BJ (cell line): ENCODE measurements around the gene TRIM9. TPM values are rescaled to one million over a fixed set of nuclear protein-coding genes. Genes with fewer than 3 reads are reported as not detected.
"Not testable (repeated sequence)": the region's sequence is repeated elsewhere in the genome, so short reads cannot be mapped to it uniquely, and the experiment has no call there.

Experiments used
- CTCF ChIA-PET: fragments of 350-600 bp; formaldehyde crosslinking; extraction: SDS; loops from one replicate; lab custom pipeline; 2021; ENCODE audit warnings: antibody characterized with exemption, inconsistent platforms; lab: Yijun Ruan, JAX
- POLR2A ChIA-PET: fragments of 300-600 bp; sonication (Branson Sonifier 250); formaldehyde crosslinking; extraction: SDS; loops from one replicate; lab custom pipeline; 2021; ENCODE audit warnings: antibody characterized with exemption; lab: Charles Lee
- DNase-seq: peaks from one replicate; pipeline ENCODE4 v3.0.0-alpha.2; 2011; ENCODE audit warnings: low read depth
- H3K27me3 ChIP-seq: 2 replicates; pipeline ENCODE4 v1.6.0; 2011; ENCODE audit warnings: low read length; ENCODE audit not compliant: control insufficient read depth, insufficient read depth
- H3K36me3 ChIP-seq: 2 replicates; pipeline ENCODE4 v1.5.1; 2011; ENCODE audit warnings: low read length; ENCODE audit not compliant: control insufficient read depth, insufficient read depth
- H3K4me3 ChIP-seq: 2 replicates; pipeline ENCODE4 v1.5.1; 2011; ENCODE audit warnings: low read depth, mild to moderate bottlenecking, control low read depth, low read length
- polyA plus RNA-seq: library from polyadenylated mRNA; depleted of rRNA; stranded (reverse); fragments of >200 nt; gene quantifications from 2 replicates; pipeline ENCODE4 v1.2.3, GENCODE V29; 2011
- TF ChIP-seq, protein P1 (sequence below): IDR thresholded peaks from 2 replicates; pipeline ENCODE4 v1.5.1; 2011; ENCODE audit warnings: low read depth, mild to moderate bottlenecking, control low read depth, inconsistent platforms, low read length, moderate library complexity; ENCODE audit not compliant: insufficient read depth

The TRIM9 gene
- polyA plus RNA-seq, 1 experiment = 0.02 TPM

DNA sequence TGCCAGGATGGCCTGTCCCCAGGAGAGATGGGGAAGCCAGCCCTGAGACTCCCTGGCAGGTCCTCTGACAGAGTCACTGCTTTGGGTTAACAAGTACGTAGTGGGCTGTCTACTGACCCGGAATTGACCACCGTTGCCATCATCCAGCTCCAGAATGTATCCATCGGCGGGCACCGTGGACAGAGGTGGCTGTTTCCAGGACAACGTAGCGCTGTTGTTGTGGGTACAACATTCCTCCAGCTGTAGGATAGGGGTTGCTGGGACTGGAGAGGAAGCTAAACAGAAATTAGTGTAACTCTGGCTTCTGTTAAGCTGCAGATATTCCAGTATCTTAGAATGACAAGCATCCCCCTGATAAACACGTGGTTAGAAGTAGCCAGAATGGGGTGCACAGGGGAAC is 94.3 kb downstream of the TRIM9 start:
- no peak for DNase-seq
- ChIA-PET CTCF (interaction anchor here (0.7 kb wide), 1 partner anchor 78 kb away, joined by 3 read pairs; no protein-coding TSS in a partner anchor), POLR2A (no interaction called here)
- no peak overlapping the region for H3K4me3 ChIP-seq
- H3K27me3 ChIP-seq = peaks cover 2% of the 10 kb centered on the region; the same call in 1 of the 2 replicates
- TF ChIP-seq, protein P1, sequence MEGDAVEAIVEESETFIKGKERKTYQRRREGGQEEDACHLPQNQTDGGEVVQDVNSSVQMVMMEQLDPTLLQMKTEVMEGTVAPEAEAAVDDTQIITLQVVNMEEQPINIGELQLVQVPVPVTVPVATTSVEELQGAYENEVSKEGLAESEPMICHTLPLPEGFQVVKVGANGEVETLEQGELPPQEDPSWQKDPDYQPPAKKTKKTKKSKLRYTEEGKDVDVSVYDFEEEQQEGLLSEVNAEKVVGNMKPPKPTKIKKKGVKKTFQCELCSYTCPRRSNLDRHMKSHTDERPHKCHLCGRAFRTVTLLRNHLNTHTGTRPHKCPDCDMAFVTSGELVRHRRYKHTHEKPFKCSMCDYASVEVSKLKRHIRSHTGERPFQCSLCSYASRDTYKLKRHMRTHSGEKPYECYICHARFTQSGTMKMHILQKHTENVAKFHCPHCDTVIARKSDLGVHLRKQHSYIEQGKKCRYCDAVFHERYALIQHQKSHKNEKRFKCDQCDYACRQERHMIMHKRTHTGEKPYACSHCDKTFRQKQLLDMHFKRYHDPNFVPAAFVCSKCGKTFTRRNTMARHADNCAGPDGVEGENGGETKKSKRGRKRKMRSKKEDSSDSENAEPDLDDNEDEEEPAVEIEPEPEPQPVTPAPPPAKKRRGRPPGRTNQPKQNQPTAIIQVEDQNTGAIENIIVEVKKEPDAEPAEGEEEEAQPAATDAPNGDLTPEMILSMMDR = no peak
- H3K36me3 ChIP-seq = no peaks in the 10 kb centered on the region

DNA sequence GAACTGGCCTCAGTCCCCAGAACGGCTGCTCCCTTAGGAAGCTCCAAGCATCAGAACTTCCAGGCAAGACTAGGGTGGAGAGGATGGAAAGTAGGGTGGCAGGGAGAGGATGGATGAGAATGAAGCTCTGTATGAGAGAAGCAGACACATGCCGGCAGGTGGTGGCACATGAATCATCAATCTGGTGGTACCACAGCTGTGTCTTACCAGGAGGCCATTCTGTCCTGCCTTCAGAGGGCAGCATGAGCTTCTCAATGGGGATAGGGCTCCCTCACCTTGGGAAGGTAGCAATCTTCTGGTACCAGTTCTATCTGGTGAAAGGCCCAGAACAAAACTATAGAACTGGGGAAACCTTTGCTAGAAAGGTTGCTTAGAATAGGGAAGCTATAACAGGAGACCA is 95.2 kb downstream of the TRIM9 start:
- H3K36me3 ChIP-seq = no peaks in the 10 kb centered on the region
- TF ChIP-seq, protein P1 = no peak
- CTCF ChIA-PET = interaction anchor here (1.8 kb wide), 1 partner anchor 10 kb away, joined by 5 read pairs; no protein-coding TSS in a partner anchor
- no peak overlapping the region for H3K4me3 ChIP-seq
- DNase-seq = no peak
- H3K27me3 ChIP-seq = peaks cover 2% of the 10 kb centered on the region; the same call in 1 of the 2 replicates
- POLR2A ChIA-PET = no interaction called here

DNA sequence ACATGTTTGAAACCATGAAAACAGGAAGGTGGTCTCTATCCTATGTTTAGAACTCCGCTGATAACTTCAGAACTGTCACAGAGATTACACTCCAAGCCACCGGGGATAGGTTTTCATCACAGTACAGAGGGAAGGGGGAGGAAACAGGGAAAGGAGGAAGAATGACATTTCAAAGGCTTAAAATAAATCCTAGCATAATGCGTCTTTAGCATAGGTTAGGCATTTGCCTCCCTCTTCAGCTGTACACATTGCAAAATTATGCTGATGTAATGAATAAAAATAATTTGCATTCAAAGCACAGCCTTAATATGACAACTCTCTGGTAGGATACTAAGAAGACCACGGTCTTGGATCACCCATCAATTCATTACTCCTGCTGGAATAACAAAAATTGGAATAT is 96.3 kb downstream of the TRIM9 start:
- ChIA-PET POLR2A (no interaction called here), CTCF (interaction anchor here (1.8 kb wide), 1 partner anchor 11 kb away, joined by 5 read pairs; no protein-coding TSS in a partner anchor)
- DNase-seq = no peak
- Histone ChIP-seq H3K27me3 (peaks cover 2% of the 10 kb centered on the region; the same call in 1 of the 2 replicates), H3K4me3 (no peak overlapping the region), H3K36me3 (no peaks in the 10 kb centered on the region)
- TF ChIP-seq, protein P1 = no peak

GRCh38 chr14:50997712-50998111 is 97.2 kb downstream of the TRIM9 start:
- H3K36me3 ChIP-seq = no peaks in the 10 kb centered on the region
- ChIA-PET CTCF (no interaction called here), POLR2A (no interaction called here)
- DNase-seq = no peak
- no peak overlapping the region for H3K4me3 ChIP-seq
- TF ChIP-seq, protein P1 = no peak
- peaks cover 2% of the 10 kb centered on the region; the same call in 1 of the 2 replicates for H3K27me3 ChIP-seq

GRCh38 chr14:50994158-50994557 is 100.7 kb downstream of the TRIM9 start:
- POLR2A ChIA-PET, CTCF ChIA-PET, DNase-seq, H3K4me3 ChIP-seq, H3K36me3 ChIP-seq, H3K27me3 ChIP-seq: not testable (repeated sequence)

DNA sequence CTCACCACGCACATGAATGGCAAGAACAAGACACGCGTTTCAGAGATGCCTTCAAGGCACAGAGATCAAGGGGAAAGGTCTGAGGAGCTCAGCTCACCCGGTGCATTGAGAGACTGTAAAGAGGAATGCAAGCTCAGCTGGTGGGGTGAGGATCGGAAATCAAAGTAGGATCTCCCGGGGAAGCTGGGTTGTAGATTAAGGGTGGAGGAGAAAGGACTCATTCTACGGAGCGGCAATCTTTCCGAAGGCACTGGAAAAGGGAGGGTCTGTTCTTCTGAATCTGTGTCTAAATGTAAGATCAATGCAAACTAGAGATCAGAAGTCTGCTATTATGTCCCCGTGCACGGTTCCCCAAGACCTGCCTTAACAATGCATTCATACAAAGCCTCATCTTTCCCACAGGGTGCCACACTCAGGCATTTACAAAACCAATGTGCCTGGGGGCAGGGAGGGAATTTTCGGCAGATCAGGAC is 109.0 kb downstream of the TRIM9 start:
- H3K27me3 ChIP-seq = peaks cover 7% of the 10 kb centered on the region
- ChIA-PET CTCF (no interaction called here), POLR2A (interaction anchor here (0.6 kb wide), 1 partner anchor 21 kb away, joined by 7 read pairs; no protein-coding TSS in a partner anchor)
- TF ChIP-seq, protein P1 = no peak
- H3K4me3 ChIP-seq = no peak overlapping the region
- DNase-seq = no peak
- no peaks in the 10 kb centered on the region for H3K36me3 ChIP-seq
